SK-N-SH (cell line): Measurements from ENCODE around the gene VPS52. TPM values are rescaled to one million over a fixed set of nuclear protein-coding genes. Genes with fewer than 3 reads are reported as not detected.

Experiments used
- CTCF ChIA-PET: fragments of 300-600, 350-600 bp; formaldehyde crosslinking; extraction: SDS; loops from one replicate; lab custom pipeline; 2021; lab: Yijun Ruan, JAX
- POLR2A ChIA-PET: fragments of 350-600 bp; sonication (Branson Sonifier 250); formaldehyde crosslinking; extraction: SDS; loops from one replicate; lab custom pipeline; 2020; ENCODE audit warnings: antibody characterized with exemption, inconsistent platforms; lab: Yijun Ruan, JAX
- DNase-seq: peaks from one replicate; pipeline ENCODE4 v3.0.0; 2012
- H2AFZ ChIP-seq: fragments of 200-600 bp; sonication (generic); 2 replicates; pipeline ENCODE4 v1.8.1; 2016; ENCODE audit warnings: antibody characterized with exemption, mild to moderate bottlenecking, low read depth
- H3F3A ChIP-seq: fragments of 200-600 bp; sonication (generic); replicated peaks from 2 replicates; pipeline ENCODE3; 2016; ENCODE audit warnings: antibody characterized with exemption, mild to moderate bottlenecking; ENCODE audit not compliant: insufficient read depth
- H3K27ac ChIP-seq, 2 experiments: fragments of 200-500 bp in 1 of 2; fragments of 200-600 bp in 1 of 2; sonication (Bioruptor generic) in 1 of 2; sonication (generic), shearing (Covaris generic) in 1 of 2; 2 replicates each; pipeline versions ENCODE4 v1.5.1 to v1.6.1; 2014 to 2016; ENCODE audit warnings: low read depth in 2 of 2, inconsistent platforms in 1 of 2, low read length in 1 of 2, mild to moderate bottlenecking in 1 of 2, mixed read lengths in 1 of 2
- H3K27me3 ChIP-seq: fragments of 200-600 bp; sonication (generic), shearing (Covaris generic); 2 replicates; pipeline ENCODE4 v1.6.1; 2016; ENCODE audit warnings: mixed run types; ENCODE audit not compliant: insufficient read depth
- H3K36me3 ChIP-seq, 2 experiments: fragments of 200-500 bp in 1 of 2; fragments of 200-600 bp in 1 of 2; sonication (Bioruptor generic) in 1 of 2; sonication (generic) in 1 of 2; replicated peaks in 1 of 2; 2 replicates each; pipeline versions ENCODE3 to v1.5.1; 2014 to 2016; ENCODE audit warnings: low read length in 1 of 2, mild to moderate bottlenecking in 1 of 2; ENCODE audit not compliant: insufficient read depth in 2 of 2, control insufficient read depth in 1 of 2
- H3K4me1 ChIP-seq, 2 experiments: fragments of 200-500 bp in 1 of 2; fragments of 200-600 bp in 1 of 2; sonication (Bioruptor generic) in 1 of 2; sonication (generic), shearing (Covaris generic) in 1 of 2; 2 replicates each; pipeline versions ENCODE4 v1.5.1 to v1.6.1; 2014 to 2016; ENCODE audit warnings: low read depth in 1 of 2, low read length in 1 of 2, mixed run types in 1 of 2; ENCODE audit not compliant: insufficient read depth in 2 of 2, control insufficient read depth in 1 of 2
- H3K4me2 ChIP-seq: fragments of 200-600 bp; sonication (generic), shearing (Covaris generic); 2 replicates; pipeline ENCODE4 v1.6.1; 2017; ENCODE audit warnings: mixed run types
- H3K4me3 ChIP-seq, 2 experiments: fragments of 200-500 bp in 1 of 2; fragments of 200-600 bp in 1 of 2; sonication (Bioruptor generic) in 1 of 2; sonication (generic), shearing (Covaris generic) in 1 of 2; 2 replicates each; pipeline versions ENCODE4 v1.5.1 to v1.8.1; 2014 to 2016; ENCODE audit warnings: low read depth in 2 of 2, inconsistent platforms in 1 of 2, low read length in 1 of 2, mild to moderate bottlenecking in 1 of 2, mixed read lengths in 1 of 2, moderate library complexity in 1 of 2
- H3K79me2 ChIP-seq: fragments of 200-600 bp; sonication (generic); 2 replicates; pipeline ENCODE4 v1.8.1; 2017; ENCODE audit warnings: mild to moderate bottlenecking; ENCODE audit not compliant: insufficient read depth
- H3K9ac ChIP-seq: fragments of 200-600 bp; sonication (generic); 2 replicates; pipeline ENCODE4 v1.6.1; 2017; ENCODE audit warnings: mixed run types
- H3K9me2 ChIP-seq: fragments of 200-600 bp; sonication (generic); 2 replicates; pipeline ENCODE4 v1.6.1; 2017; ENCODE audit warnings: mixed run types
- H3K9me3 ChIP-seq: fragments of 200-600 bp; sonication (generic); 2 replicates; pipeline ENCODE4 v1.6.1; 2017; ENCODE audit warnings: mixed run types, mild to moderate bottlenecking, moderate library complexity
- H4K20me1 ChIP-seq: fragments of 200-600 bp; sonication (generic); 2 replicates; pipeline ENCODE4 v1.6.1; 2017; ENCODE audit warnings: mild to moderate bottlenecking, mixed run types; ENCODE audit not compliant: insufficient read depth
- ELF1 ChIP-seq: IDR thresholded peaks from 2 replicates; pipeline ENCODE4 v1.4.0; 2012
- EP300 ChIP-seq, 2 experiments: IDR thresholded peaks; 2 replicates each; pipeline versions ENCODE4 v1.4.0 to v1.6.1; 2012; ENCODE audit warnings: borderline replicate concordance in 1 of 2, low read depth in 1 of 2, low read length in 1 of 2
- EZH2phosphoT487 ChIP-seq: fragments of 200-600 bp; sonication (generic); IDR thresholded peaks from 2 replicates; pipeline ENCODE4 v1.6.1; 2017; ENCODE audit warnings: low read depth, mixed run types, mild to moderate bottlenecking, antibody characterized with exemption, moderate library complexity, borderline replicate concordance
- FOSL2 ChIP-seq: IDR thresholded peaks from 2 replicates; pipeline ENCODE4 v1.4.0; 2012; ENCODE audit warnings: low read depth, mild to moderate bottlenecking, moderate library complexity, borderline replicate concordance
- FOXJ3 ChIP-seq: sonication (generic); formaldehyde crosslinking; IDR thresholded peaks from 2 replicates; pipeline ENCODE4 v1.5.1; 2020; ENCODE audit warnings: mild to moderate bottlenecking, missing genetic modification reagents
- GATA2 ChIP-seq: sonication (generic); formaldehyde crosslinking; IDR thresholded peaks from 2 replicates; pipeline ENCODE4 v1.5.0; 2020; ENCODE audit warnings: mild to moderate bottlenecking, missing genetic modification reagents
- JUND ChIP-seq: IDR thresholded peaks from 2 replicates; pipeline ENCODE4 v1.4.0; 2012
- MXI1 ChIP-seq: IDR thresholded peaks from 2 replicates; pipeline ENCODE4 v1.6.1; 2012; ENCODE audit warnings: mild to moderate bottlenecking, low read depth, low read length, improper control_type of control experiment
- NFIC ChIP-seq: IDR thresholded peaks from 2 replicates; pipeline ENCODE4 v1.4.0; 2012; ENCODE audit warnings: borderline replicate concordance
- NRF1 ChIP-seq: IDR thresholded peaks from 2 replicates; pipeline ENCODE4 v1.6.1; 2012; ENCODE audit warnings: low read depth, mild to moderate bottlenecking, low read length
- RAD21 ChIP-seq: IDR thresholded peaks from 2 replicates; pipeline ENCODE4 v1.6.1; 2012; ENCODE audit warnings: mild to moderate bottlenecking, low read length
- RFX5 ChIP-seq: IDR thresholded peaks from 2 replicates; pipeline ENCODE4 v1.6.1; 2012; ENCODE audit warnings: mild to moderate bottlenecking, improper control_type of control experiment, low read length
- RXRA ChIP-seq: IDR thresholded peaks from 2 replicates; pipeline ENCODE4 v1.4.0; 2012; ENCODE audit warnings: low read depth, mild to moderate bottlenecking, borderline replicate concordance
- SIN3A ChIP-seq: IDR thresholded peaks from 2 replicates; pipeline ENCODE4 v1.6.1; 2012; ENCODE audit warnings: low read depth, mild to moderate bottlenecking, low read length, moderate library complexity, borderline replicate concordance
- SMC3 ChIP-seq: IDR thresholded peaks from 2 replicates; pipeline ENCODE4 v1.6.1; 2012; ENCODE audit warnings: low read depth, low read length, improper control_type of control experiment
- TEAD4 ChIP-seq: IDR thresholded peaks from 2 replicates; pipeline ENCODE4 v1.4.0; 2012; ENCODE audit warnings: mild to moderate bottlenecking, borderline replicate concordance; ENCODE audit not compliant: insufficient read depth
- USF1 ChIP-seq: IDR thresholded peaks from 2 replicates; pipeline ENCODE4 v1.4.0; 2012; ENCODE audit warnings: low read depth, borderline replicate concordance
- YY1 ChIP-seq: IDR thresholded peaks from 2 replicates; pipeline ENCODE4 v1.4.0; 2012; ENCODE audit warnings: low read depth, mild to moderate bottlenecking
- WGBS: methylation state at CpG from one replicate; pipeline ENCODE4 v1.1.6; 2017; ENCODE audit warnings: low lambda C conversion rate; 5-methylcytosine and 5-hydroxymethylcytosine counted together
- polyA plus RNA-seq, 3 experiments: library from polyadenylated mRNA; depleted of rRNA; stranded (reverse); fragments of >200 nt; gene quantifications; 2 replicates each; pipeline ENCODE4 v1.2.3, GENCODE V29; 2012
- TF ChIP-seq, protein P1 (sequence below): IDR thresholded peaks from 2 replicates; pipeline ENCODE4 v1.4.0; 2012; ENCODE audit warnings: low read depth, borderline replicate concordance
- TF ChIP-seq, protein P2 (sequence below): IDR thresholded peaks from 2 replicates; pipeline ENCODE4 v1.6.1; 2012; ENCODE audit warnings: mild to moderate bottlenecking, low read depth, low read length, moderate library complexity
- TF ChIP-seq, protein P3 (sequence below): fragments of 150-350 bp; IDR thresholded peaks from 2 replicates; pipeline ENCODE4 v1.6.1; 2016; ENCODE audit warnings: mild to moderate bottlenecking, low read depth, low read length
- TF ChIP-seq, protein P4 (sequence below): fragments of 200-600 bp; sonication (generic); IDR thresholded peaks from 2 replicates; pipeline ENCODE4 v1.6.1; 2017; ENCODE audit warnings: antibody characterized with exemption, mild to moderate bottlenecking, moderate library complexity

VPS52 gene
- polyA plus RNA-seq, 1 of the 3 experiments (the other 2 are of a cell fraction) = 74.0 TPM

GRCh38 chr6:33299237-33299944 lies 27.7 kb upstream of the VPS52 start:
- WGBS = 1% methylated on average over 34 of the region's 54 CpGs
- H3K9me2 ChIP-seq = no peaks in the 10 kb centered on the region
- H3K27ac ChIP-seq = peak overlapping the region; percentile 99
- H3K9ac ChIP-seq = peak overlapping the region; percentile 94
- ChIA-PET POLR2A (interaction anchor here (0.8 to 3.3 kb wide), 11 partner anchors 10 to 328 kb away, joined by 4 to 30 read pairs (median 7); partner anchors contain the start of genes B3GALT4, KIFC1, PFDN6 and RING1), CTCF (interaction anchor here (0.5 to 2.9 kb wide), 22 partner anchors 8 to 126 kb away, joined by 3 to 30 read pairs (median 4); partner anchors contain the start of genes B3GALT4, PFDN6, RPS18 and TAPBP)
- H3F3A ChIP-seq = peaks cover 22% of the 10 kb centered on the region
- H3K4me3 ChIP-seq = peak overlapping the region; percentile 84 to 89
- peaks cover 4 to 12% of the 10 kb centered on the region in 2 experiments; a peak in 1 of 4 replicates for H3K4me1 ChIP-seq
- H3K36me3 ChIP-seq = peaks cover 17 to 23% of the 10 kb centered on the region in 2 experiments
- H4K20me1 ChIP-seq = peaks cover 11% of the 10 kb centered on the region; the same call in 1 of the 2 replicates
- no peaks in the 10 kb centered on the region for H3K9me3 ChIP-seq
- peak; percentile 91 for DNase-seq
- H2AFZ ChIP-seq = peak overlapping the region; percentile 40; the same call in 1 of the 2 replicates
- H3K27me3 ChIP-seq = no peaks in the 10 kb centered on the region
- H3K79me2 ChIP-seq = peaks cover 52% of the 10 kb centered on the region
- H3K4me2 ChIP-seq = peak overlapping the region; percentile 94
- 0 out of 2 replicates have a peak, but pooled peaks have one; percentile 22 for TF ChIP-seq NRF1
- no peak for TF ChIP-seq RFX5
- peak; percentile 86 for TF ChIP-seq SIN3A
- no peak for TF ChIP-seq RXRA
- TF ChIP-seq, protein P1, sequence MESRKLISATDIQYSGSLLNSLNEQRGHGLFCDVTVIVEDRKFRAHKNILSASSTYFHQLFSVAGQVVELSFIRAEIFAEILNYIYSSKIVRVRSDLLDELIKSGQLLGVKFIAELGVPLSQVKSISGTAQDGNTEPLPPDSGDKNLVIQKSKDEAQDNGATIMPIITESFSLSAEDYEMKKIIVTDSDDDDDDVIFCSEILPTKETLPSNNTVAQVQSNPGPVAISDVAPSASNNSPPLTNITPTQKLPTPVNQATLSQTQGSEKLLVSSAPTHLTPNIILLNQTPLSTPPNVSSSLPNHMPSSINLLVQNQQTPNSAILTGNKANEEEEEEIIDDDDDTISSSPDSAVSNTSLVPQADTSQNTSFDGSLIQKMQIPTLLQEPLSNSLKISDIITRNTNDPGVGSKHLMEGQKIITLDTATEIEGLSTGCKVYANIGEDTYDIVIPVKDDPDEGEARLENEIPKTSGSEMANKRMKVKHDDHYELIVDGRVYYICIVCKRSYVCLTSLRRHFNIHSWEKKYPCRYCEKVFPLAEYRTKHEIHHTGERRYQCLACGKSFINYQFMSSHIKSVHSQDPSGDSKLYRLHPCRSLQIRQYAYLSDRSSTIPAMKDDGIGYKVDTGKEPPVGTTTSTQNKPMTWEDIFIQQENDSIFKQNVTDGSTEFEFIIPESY = 0 out of 2 replicates have a peak, but pooled peaks have one; percentile 42
- TF ChIP-seq EZH2phosphoT487 = no peak
- peak; percentile 80; the same call in 1 of the 2 replicates for TF ChIP-seq MXI1
- peak; percentile 54 for TF ChIP-seq RAD21
- TF ChIP-seq ELF1 = peak; percentile 49; the same call in 1 of the 2 replicates
- TF ChIP-seq, protein P2, sequence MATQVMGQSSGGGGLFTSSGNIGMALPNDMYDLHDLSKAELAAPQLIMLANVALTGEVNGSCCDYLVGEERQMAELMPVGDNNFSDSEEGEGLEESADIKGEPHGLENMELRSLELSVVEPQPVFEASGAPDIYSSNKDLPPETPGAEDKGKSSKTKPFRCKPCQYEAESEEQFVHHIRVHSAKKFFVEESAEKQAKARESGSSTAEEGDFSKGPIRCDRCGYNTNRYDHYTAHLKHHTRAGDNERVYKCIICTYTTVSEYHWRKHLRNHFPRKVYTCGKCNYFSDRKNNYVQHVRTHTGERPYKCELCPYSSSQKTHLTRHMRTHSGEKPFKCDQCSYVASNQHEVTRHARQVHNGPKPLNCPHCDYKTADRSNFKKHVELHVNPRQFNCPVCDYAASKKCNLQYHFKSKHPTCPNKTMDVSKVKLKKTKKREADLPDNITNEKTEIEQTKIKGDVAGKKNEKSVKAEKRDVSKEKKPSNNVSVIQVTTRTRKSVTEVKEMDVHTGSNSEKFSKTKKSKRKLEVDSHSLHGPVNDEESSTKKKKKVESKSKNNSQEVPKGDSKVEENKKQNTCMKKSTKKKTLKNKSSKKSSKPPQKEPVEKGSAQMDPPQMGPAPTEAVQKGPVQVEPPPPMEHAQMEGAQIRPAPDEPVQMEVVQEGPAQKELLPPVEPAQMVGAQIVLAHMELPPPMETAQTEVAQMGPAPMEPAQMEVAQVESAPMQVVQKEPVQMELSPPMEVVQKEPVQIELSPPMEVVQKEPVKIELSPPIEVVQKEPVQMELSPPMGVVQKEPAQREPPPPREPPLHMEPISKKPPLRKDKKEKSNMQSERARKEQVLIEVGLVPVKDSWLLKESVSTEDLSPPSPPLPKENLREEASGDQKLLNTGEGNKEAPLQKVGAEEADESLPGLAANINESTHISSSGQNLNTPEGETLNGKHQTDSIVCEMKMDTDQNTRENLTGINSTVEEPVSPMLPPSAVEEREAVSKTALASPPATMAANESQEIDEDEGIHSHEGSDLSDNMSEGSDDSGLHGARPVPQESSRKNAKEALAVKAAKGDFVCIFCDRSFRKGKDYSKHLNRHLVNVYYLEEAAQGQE = peak; percentile 36; the same call in 1 of the 2 replicates
- no peak for TF ChIP-seq FOXJ3 (CRISPR knock-in tag)
- TF ChIP-seq NFIC = no peak; the same call in 1 of the 2 replicates
- TF ChIP-seq SMC3 = peak; percentile 36; the same call in 1 of the 2 replicates
- no peak for TF ChIP-seq FOSL2
- TF ChIP-seq, protein P3, sequence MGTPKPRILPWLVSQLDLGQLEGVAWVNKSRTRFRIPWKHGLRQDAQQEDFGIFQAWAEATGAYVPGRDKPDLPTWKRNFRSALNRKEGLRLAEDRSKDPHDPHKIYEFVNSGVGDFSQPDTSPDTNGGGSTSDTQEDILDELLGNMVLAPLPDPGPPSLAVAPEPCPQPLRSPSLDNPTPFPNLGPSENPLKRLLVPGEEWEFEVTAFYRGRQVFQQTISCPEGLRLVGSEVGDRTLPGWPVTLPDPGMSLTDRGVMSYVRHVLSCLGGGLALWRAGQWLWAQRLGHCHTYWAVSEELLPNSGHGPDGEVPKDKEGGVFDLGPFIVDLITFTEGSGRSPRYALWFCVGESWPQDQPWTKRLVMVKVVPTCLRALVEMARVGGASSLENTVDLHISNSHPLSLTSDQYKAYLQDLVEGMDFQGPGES = no peak
- peak; percentile 62; the same call in 1 of the 2 replicates for TF ChIP-seq YY1
- TF ChIP-seq USF1 = no peak
- no peak; the same call in 1 of the 2 replicates for TF ChIP-seq GATA2
- TF ChIP-seq, protein P4, sequence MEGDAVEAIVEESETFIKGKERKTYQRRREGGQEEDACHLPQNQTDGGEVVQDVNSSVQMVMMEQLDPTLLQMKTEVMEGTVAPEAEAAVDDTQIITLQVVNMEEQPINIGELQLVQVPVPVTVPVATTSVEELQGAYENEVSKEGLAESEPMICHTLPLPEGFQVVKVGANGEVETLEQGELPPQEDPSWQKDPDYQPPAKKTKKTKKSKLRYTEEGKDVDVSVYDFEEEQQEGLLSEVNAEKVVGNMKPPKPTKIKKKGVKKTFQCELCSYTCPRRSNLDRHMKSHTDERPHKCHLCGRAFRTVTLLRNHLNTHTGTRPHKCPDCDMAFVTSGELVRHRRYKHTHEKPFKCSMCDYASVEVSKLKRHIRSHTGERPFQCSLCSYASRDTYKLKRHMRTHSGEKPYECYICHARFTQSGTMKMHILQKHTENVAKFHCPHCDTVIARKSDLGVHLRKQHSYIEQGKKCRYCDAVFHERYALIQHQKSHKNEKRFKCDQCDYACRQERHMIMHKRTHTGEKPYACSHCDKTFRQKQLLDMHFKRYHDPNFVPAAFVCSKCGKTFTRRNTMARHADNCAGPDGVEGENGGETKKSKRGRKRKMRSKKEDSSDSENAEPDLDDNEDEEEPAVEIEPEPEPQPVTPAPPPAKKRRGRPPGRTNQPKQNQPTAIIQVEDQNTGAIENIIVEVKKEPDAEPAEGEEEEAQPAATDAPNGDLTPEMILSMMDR = peak; percentile 81
- peak; percentile 52 for TF ChIP-seq JUND
- TF ChIP-seq TEAD4 = 0 out of 2 replicates have a peak, but pooled peaks have one; percentile 8
- no peak for TF ChIP-seq EP300 (IDR thresholded peaks at IDR 0.05; ENCODE audit: borderline replicate concordance in 1 of 2, low read depth in 1 of 2, low read length in 1 of 2)
